Naive thymus-derived CD4-positive, alpha-beta T cell (primary cell): ENCODE data around the gene C1QA. TPM values are rescaled to one million over a fixed set of nuclear protein-coding genes. Genes with fewer than 3 reads are reported as not detected.

Experiments used
- ATAC-seq: fragments of 150-1000 bp; cut with Tn5 transposase; 2 replicates; pipeline ENCODE4 v1.10.0; 2021; ENCODE audit warnings: mild to moderate bottlenecking, moderate library complexity
- CTCF ChIA-PET: fragments of 350-600 bp; sonication (Branson Sonifier 250); formaldehyde crosslinking; loops from one replicate; lab custom pipeline; 2021; ENCODE audit warnings: antibody characterized with exemption; lab: Charles Lee
- POLR2A ChIA-PET: fragments of 350-600 bp; sonication (Branson Sonifier 250); formaldehyde crosslinking; loops from one replicate; lab custom pipeline; 2021; ENCODE audit warnings: antibody characterized with exemption, inconsistent platforms; lab: Charles Lee
- DNase-seq, 9 donors: peaks; one replicate each; pipeline versions ENCODE4 v3.0.0 to v3.0.0-alpha.2; 2020 to 2022; ENCODE audit warnings: mixed read lengths in 1 of 9
- H3K27ac ChIP-seq: one replicate; pipeline ENCODE4 v1.7.0; 2013; ENCODE audit warnings: mild to moderate bottlenecking, low read depth, low read length, moderate library complexity
- H3K27me3 ChIP-seq, 2 donors: one replicate each; pipeline ENCODE4 v1.7.0; 2013; ENCODE audit warnings: low read length in 2 of 2, mild to moderate bottlenecking in 2 of 2, moderate library complexity in 2 of 2; ENCODE audit not compliant: control insufficient read depth in 2 of 2, insufficient read depth in 2 of 2
- H3K36me3 ChIP-seq, 3 experiments: 1 replicate in 2 of 3; 2 replicates in 1 of 3; pipeline ENCODE4 v1.7.0; 2013; ENCODE audit warnings: low read length in 3 of 3, mild to moderate bottlenecking in 3 of 3, moderate library complexity in 1 of 3; ENCODE audit not compliant: insufficient read depth in 3 of 3, control insufficient read depth in 2 of 3
- H3K4me1 ChIP-seq, 2 donors: one replicate each; pipeline ENCODE4 v1.7.0; 2013; ENCODE audit warnings: low read length in 2 of 2, mild to moderate bottlenecking in 2 of 2, moderate library complexity in 1 of 2; ENCODE audit not compliant: control insufficient read depth in 2 of 2, insufficient read depth in 2 of 2
- H3K4me3 ChIP-seq: 2 replicates; pipeline ENCODE4 v1.7.0; 2013; ENCODE audit warnings: mild to moderate bottlenecking, low read length
- H3K9me3 ChIP-seq, 3 experiments: 1 replicate in 2 of 3; 2 replicates in 1 of 3; pipeline ENCODE4 v1.7.0; 2013; ENCODE audit warnings: low read length in 3 of 3; ENCODE audit not compliant: control insufficient read depth in 2 of 3
- H3K27ac Mint-ChIP-seq, 9 donors: one replicate each; pipeline ENCODE4 v1.8.0; 2020 to 2022; ENCODE audit warnings: mixed read lengths in 9 of 9, mild to moderate bottlenecking in 8 of 9, moderate library complexity in 5 of 9, inconsistent platforms in 2 of 9
- H3K27me3 Mint-ChIP-seq, 5 donors: one replicate each; pipeline ENCODE4 v1.8.0; 2021 to 2022; ENCODE audit warnings: mixed read lengths in 5 of 5, mild to moderate bottlenecking in 1 of 5
- H3K36me3 Mint-ChIP-seq, 5 donors: one replicate each; pipeline ENCODE4 v1.8.0; 2020 to 2022; ENCODE audit warnings: mixed read lengths in 5 of 5, mild to moderate bottlenecking in 3 of 5, inconsistent platforms in 1 of 5
- H3K4me1 Mint-ChIP-seq, 7 donors: one replicate each; pipeline ENCODE4 v1.8.0; 2020 to 2022; ENCODE audit warnings: mixed read lengths in 7 of 7, mild to moderate bottlenecking in 3 of 7, inconsistent platforms in 1 of 7
- H3K4me3 Mint-ChIP-seq, 10 donors: one replicate each; pipeline ENCODE4 v1.8.0; 2020 to 2022; ENCODE audit warnings: mild to moderate bottlenecking in 10 of 10, mixed read lengths in 10 of 10, moderate library complexity in 6 of 10, inconsistent platforms in 2 of 10
- H3K9me3 Mint-ChIP-seq, 11 donors: one replicate each; pipeline ENCODE4 v1.8.0; 2020 to 2022; ENCODE audit warnings: mixed read lengths in 11 of 11, mild to moderate bottlenecking in 4 of 11, inconsistent platforms in 1 of 11, moderate library complexity in 1 of 11
- intact Hi-C, 2 donors: fragments of 100-400 bp; cut with micrococcal nuclease; formaldehyde crosslinking; loops; one replicate each; pipeline ENCODE4 v1.15.1; 2023
- polyA plus RNA-seq, 2 donors: library from polyadenylated mRNA; unstranded; fragments of 300-500 nt; fragmentation: Illumina TruSeq; gene quantifications; one replicate each; pipeline ENCODE4 v1.2.3, GENCODE V29; 2021
- total RNA-seq, 6 experiments: library from RNA in 5 of 6; stranded (reverse) in 5 of 6; gene quantifications; 1 replicate in 5 of 6; 2 replicates in 1 of 6; pipeline ENCODE4 v1.2.3 and lab custom pipeline; 2021 to 2026

C1QA gene
- total and polyA plus RNA-seq, 7 experiments from 2014 or later, result 0.34 to 3.5 (median 2.8) TPM; not detected in 3

DNA sequence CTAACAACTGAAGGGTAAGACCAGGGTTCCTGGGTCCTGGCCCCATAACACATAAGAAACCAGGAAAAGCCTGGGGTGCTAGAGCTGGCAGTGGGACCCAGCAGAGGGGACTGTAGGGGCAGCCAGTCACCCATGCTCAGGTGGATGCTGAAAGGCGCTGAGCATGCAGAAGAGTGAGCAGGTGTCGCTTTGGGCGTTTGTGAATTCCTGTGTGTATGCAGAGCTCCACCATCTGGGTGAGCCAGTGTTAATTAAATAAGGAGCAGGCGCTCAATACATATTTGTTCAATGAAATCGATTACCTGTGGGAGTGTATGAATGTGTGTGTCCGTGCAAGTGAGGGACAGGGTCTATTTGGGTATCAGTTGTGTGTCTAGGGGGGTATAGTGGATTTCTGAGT, 499 bp downstream of the C1QA start:
- CTCF ChIA-PET, result no interaction called here
- Mint-ChIP-seq H3K27ac (peak overlapping the region in 1 of 9 donors; percentile 7), H3K9me3 (no peaks in the 10 kb centered on the region), H3K4me3 (no peak overlapping the region), H3K36me3 (no peaks in the 10 kb centered on the region), H3K27me3 (peaks cover 3 to 35% (median 28%) of the 10 kb centered on the region in 5 donors), H3K4me1 (peaks cover 0 to 8% (median 0%) of the 10 kb centered on the region in 7 donors)
- POLR2A ChIA-PET, result no interaction called here
- Histone ChIP-seq H3K27me3 (no peaks in the 10 kb centered on the region), H3K9me3 (no peaks in the 10 kb centered on the region), H3K4me1 (no peaks in the 10 kb centered on the region), H3K4me3 (no peak overlapping the region), H3K36me3 (no peaks in the 10 kb centered on the region), H3K27ac (no peak overlapping the region)
- intact Hi-C loops, result no loop called here
- ATAC-seq, result no peak
- no peak for DNase-seq

DNA sequence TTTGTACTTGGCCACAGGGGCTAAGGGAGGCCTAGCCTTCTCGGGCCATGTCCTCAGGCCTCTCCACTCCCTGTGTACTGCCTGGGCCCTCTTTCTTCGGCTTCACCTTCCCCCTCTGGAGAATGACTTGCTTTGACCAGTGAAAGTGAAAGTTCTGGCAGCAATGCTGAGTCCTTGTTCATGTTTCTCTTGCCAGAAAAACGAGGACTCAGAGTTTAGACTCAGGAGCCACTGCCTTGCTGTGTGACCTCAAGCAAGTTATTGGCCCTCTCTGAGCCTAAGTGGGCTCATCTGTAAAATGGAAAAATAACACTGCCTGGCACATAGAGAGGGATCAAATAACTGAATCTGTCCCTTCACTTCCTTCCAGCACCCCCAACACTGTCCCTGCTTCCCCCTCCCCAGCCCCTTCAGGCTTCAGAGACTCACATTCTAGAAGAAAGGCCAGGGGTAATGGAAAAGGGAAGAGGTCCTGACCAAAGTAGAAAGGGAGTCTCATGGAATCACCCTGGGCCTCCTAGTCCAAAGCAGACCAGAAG, 1.5 kb downstream of the C1QA start:
- no peak overlapping the region for H3K27ac ChIP-seq
- H3K4me3 Mint-ChIP-seq, result no peak overlapping the region
- no peaks in the 10 kb centered on the region for H3K36me3 Mint-ChIP-seq
- intact Hi-C loops, result no loop called here
- H3K4me1 ChIP-seq, result no peaks in the 10 kb centered on the region
- ChIA-PET CTCF (no interaction called here), POLR2A (no interaction called here)
- H3K4me1 Mint-ChIP-seq, result peaks cover 0 to 8% (median 0%) of the 10 kb centered on the region in 7 donors
- H3K27ac Mint-ChIP-seq, result no peak overlapping the region
- H3K4me3 ChIP-seq, result no peak overlapping the region
- no peaks in the 10 kb centered on the region for H3K9me3 ChIP-seq
- DNase-seq (no peak), ATAC-seq (no peak)
- no peaks in the 10 kb centered on the region for H3K27me3 ChIP-seq
- H3K36me3 ChIP-seq, result no peaks in the 10 kb centered on the region
- peaks cover 2 to 31% (median 22%) of the 10 kb centered on the region in 5 donors for H3K27me3 Mint-ChIP-seq
- H3K9me3 Mint-ChIP-seq, result no peaks in the 10 kb centered on the region

DNA sequence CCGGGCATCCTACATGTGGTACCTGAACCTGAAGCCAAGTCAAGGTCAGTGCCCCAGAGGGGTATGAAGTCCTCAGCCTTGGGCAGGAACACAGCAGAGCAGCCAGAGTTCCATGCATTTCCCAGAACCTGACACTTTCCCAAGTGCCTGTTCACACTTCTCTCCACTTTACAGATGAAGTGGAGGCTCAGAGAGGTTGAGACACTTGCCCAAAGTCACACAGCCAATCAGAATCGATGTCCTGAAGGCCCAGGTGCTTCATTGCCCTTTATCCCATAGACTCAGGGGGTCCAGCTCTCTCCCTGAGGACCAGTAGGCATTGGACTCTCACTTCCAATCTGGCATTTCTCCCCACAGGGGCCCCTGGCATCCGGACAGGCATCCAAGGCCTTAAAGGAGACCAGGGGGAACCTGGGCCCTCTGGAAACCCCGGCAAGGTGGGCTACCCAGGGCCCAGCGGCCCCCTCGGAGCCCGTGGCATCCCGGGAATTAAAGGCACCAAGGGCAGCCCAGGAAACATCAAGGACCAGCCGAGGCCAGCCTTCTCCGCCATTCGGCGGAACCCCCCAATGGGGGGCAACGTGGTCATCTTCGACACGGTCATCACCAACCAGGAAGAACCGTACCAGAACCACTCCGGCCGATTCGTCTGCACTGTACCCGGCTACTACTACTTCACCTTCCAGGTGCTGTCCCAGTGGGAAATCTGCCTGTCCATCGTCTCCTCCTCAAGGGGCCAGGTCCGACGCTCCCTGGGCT, 2.2 kb downstream of the C1QA start:
- intact Hi-C loops, result no loop called here
- CTCF ChIA-PET, result no interaction called here

DNA sequence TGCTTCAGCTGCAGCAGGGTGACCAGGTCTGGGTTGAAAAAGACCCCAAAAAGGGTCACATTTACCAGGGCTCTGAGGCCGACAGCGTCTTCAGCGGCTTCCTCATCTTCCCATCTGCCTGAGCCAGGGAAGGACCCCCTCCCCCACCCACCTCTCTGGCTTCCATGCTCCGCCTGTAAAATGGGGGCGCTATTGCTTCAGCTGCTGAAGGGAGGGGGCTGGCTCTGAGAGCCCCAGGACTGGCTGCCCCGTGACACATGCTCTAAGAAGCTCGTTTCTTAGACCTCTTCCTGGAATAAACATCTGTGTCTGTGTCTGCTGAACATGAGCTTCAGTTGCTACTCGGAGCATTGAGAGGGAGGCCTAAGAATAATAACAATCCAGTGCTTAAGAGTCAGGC, 2.9 kb downstream of the C1QA start:
- H3K9me3 ChIP-seq, result no peaks in the 10 kb centered on the region
- ChIA-PET CTCF (no interaction called here), POLR2A (no interaction called here)
- peaks cover 0 to 6% (median 0%) of the 10 kb centered on the region in 7 donors for H3K4me1 Mint-ChIP-seq
- H3K27ac ChIP-seq, result no peak overlapping the region
- DNase-seq, result no peak
- ATAC-seq, result no peak
- intact Hi-C loops, result no loop called here
- H3K4me1 ChIP-seq, result no peaks in the 10 kb centered on the region
- no peak overlapping the region for H3K4me3 Mint-ChIP-seq
- no peaks in the 10 kb centered on the region for H3K27me3 ChIP-seq
- no peak overlapping the region for H3K4me3 ChIP-seq
- H3K36me3 Mint-ChIP-seq, result no peaks in the 10 kb centered on the region
- no peaks in the 10 kb centered on the region for H3K9me3 Mint-ChIP-seq
- no peaks in the 10 kb centered on the region for H3K36me3 ChIP-seq
- no peak overlapping the region for H3K27ac Mint-ChIP-seq
- H3K27me3 Mint-ChIP-seq, result peaks cover 0 to 25% (median 20%) of the 10 kb centered on the region in 5 donors

More for the DNA sequence above, 2.2 kb downstream of the C1QA start:
- no peak for ATAC-seq
- no peaks in the 10 kb centered on the region for H3K4me1 ChIP-seq
- Mint-ChIP-seq H3K4me1 (peaks cover 0 to 6% (median 0%) of the 10 kb centered on the region in 7 donors), H3K36me3 (no peaks in the 10 kb centered on the region), H3K4me3 (no peak overlapping the region), H3K27me3 (peaks cover 0 to 27% (median 23%) of the 10 kb centered on the region in 5 donors), H3K9me3 (no peaks in the 10 kb centered on the region), H3K27ac (no peak overlapping the region)
- no peaks in the 10 kb centered on the region for H3K27me3 ChIP-seq
- H3K27ac ChIP-seq, result no peak overlapping the region
- no peak for DNase-seq
- no peak overlapping the region for H3K4me3 ChIP-seq
- no peaks in the 10 kb centered on the region for H3K9me3 ChIP-seq
- H3K36me3 ChIP-seq, result no peaks in the 10 kb centered on the region
- POLR2A ChIA-PET, result no interaction called here

DNA sequence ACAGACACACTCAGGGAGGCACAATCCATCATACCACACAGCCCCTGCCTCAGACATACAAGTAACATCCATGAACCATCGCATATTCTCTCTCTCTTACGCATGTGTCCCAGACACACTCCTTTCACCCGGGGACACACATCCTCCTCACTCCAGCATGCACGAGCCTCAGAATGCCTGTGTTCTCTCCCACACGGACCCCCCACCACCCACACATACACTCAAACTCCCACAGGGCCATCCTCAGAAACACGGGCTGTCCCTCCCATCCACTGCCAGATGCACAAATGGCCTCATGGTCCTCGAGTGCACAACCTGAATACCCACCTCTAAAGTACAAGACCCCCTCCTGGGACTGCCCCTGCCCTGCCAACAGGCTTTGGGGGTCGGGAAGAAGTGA, 4.8 kb downstream of the C1QA start:
- ChIA-PET CTCF (interaction anchor here (1.5 kb wide), 1 partner anchor 535 kb away, joined by 3 read pairs; no protein-coding TSS in a partner anchor), POLR2A (no interaction called here)
- no peaks in the 10 kb centered on the region for H3K9me3 Mint-ChIP-seq
- Histone ChIP-seq H3K4me1 (no peaks in the 10 kb centered on the region), H3K36me3 (no peaks in the 10 kb centered on the region), H3K4me3 (no peak overlapping the region), H3K27me3 (no peaks in the 10 kb centered on the region), H3K9me3 (no peaks in the 10 kb centered on the region), H3K27ac (no peak overlapping the region)
- no peaks in the 10 kb centered on the region for H3K36me3 Mint-ChIP-seq
- no peak for ATAC-seq
- no peak overlapping the region for H3K27ac Mint-ChIP-seq
- H3K27me3 Mint-ChIP-seq, result peaks cover 0 to 33% (median 19%) of the 10 kb centered on the region in 5 donors
- DNase-seq, result no peak
- H3K4me3 Mint-ChIP-seq, result no peak overlapping the region
- intact Hi-C loops, result no loop called here
- peaks cover 0 to 7% (median 0%) of the 10 kb centered on the region in 7 donors for H3K4me1 Mint-ChIP-seq

DNA sequence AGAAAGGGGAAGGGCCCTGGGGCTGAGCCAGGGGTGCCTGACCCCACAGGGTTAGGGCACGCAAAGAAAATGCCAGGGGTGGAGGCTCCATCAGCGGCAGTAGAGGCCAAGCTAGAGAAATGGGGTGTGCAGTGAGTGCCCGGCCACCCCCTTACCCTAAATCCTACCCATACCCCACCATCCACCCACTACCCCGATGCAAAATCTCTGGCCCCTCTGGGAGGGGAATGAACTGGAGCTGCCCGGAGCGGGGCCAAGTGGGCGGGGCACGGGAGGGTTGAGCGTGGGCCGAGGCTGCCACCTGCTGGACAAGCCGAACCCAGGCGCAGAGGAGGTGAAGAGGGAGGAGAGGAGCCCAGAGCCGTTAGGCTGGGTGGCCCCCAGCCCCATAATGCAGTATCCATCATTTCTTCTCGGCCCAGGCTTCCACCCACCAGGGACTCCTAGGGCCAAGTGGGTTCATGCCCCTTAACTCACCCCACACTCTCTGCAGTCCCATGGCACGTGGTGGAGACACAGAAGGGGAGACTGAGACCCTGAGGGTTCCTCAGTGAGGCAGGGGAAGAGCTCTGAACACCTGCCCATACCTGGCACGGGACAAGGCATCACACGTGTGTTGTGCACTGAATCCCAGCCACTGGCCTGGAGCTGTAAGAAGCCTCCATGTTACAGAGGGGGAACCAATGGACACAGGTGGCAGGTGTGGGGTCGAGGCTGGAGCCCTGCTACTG, 5.6 kb downstream of the C1QA start:
- H3K27me3 ChIP-seq, result no peaks in the 10 kb centered on the region
- DNase-seq (peak; percentile 24 to 71 (median 61)), ATAC-seq (peak; percentile 80)
- no peaks in the 10 kb centered on the region for H3K4me1 ChIP-seq
- H3K9me3 ChIP-seq, result no peaks in the 10 kb centered on the region
- ChIA-PET POLR2A (no interaction called here), CTCF (interaction anchor here (1.4 to 1.5 kb wide), 3 partner anchors 221 to 536 kb away, joined by 3 to 4 read pairs (median 4); no protein-coding TSS in a partner anchor)
- no peak overlapping the region for H3K27ac ChIP-seq
- peaks cover 0 to 27% (median 16%) of the 10 kb centered on the region in 5 donors for H3K27me3 Mint-ChIP-seq
- no peaks in the 10 kb centered on the region for H3K9me3 Mint-ChIP-seq
- H3K27ac Mint-ChIP-seq, result no peak overlapping the region
- intact Hi-C loops, result loop anchor here (1.0 kb wide), 2 partner anchors 222 to 537 kb away; no protein-coding TSS in a partner anchor
- no peak overlapping the region for H3K4me3 Mint-ChIP-seq
- no peaks in the 10 kb centered on the region for H3K36me3 Mint-ChIP-seq
- H3K36me3 ChIP-seq, result no peaks in the 10 kb centered on the region
- H3K4me1 Mint-ChIP-seq, result peaks cover 0 to 4% (median 0%) of the 10 kb centered on the region in 7 donors
- H3K4me3 ChIP-seq, result no peak overlapping the region
